GM19099 (cell line): ENCODE data around the gene PDE1A.

Experiments used
- POLR2A ChIP-seq: IDR thresholded peaks from 3 replicates; pipeline ENCODE4 v1.6.1; 2011; ENCODE audit warnings: low read depth; ENCODE audit not compliant: insufficient read length; ENCODE audit errors: extremely low read depth

The PDE1A gene

GRCh38 chr2:182426918-182427240 lies at the start of gene PDE1A:
TSS of gene PDE1A (minus strand) at chr2:182427036.
- no peak for TF ChIP-seq POLR2A

- TF ChIP-seq POLR2A: no peak
Measured at GRCh38 chr2:182473635-182474034, 46.8 kb upstream of the PDE1A start.

- no peak for TF ChIP-seq POLR2A
Measured at GRCh38 chr2:182463760-182464159, 36.9 kb upstream of the PDE1A start.

DNA sequence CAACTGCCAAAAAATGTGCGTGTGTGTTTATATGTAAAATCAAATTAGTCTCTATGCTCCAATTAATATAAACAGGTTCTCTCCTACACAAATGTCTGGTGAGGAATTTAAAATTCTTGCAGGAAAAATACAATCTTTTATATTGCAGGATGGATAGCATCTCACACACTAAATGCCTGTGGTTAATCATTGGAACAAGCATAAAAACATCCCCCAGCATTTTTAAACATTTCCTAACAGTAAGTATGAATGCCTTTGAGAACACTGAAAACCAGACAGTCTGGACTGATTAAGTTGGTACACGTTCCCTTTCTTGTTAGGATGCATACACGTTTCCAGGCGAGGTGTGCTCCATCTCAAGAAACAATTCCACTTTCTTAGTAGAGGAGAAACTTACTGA lies 29.9 kb upstream of the PDE1A start:
- no peak for TF ChIP-seq POLR2A

DNA sequence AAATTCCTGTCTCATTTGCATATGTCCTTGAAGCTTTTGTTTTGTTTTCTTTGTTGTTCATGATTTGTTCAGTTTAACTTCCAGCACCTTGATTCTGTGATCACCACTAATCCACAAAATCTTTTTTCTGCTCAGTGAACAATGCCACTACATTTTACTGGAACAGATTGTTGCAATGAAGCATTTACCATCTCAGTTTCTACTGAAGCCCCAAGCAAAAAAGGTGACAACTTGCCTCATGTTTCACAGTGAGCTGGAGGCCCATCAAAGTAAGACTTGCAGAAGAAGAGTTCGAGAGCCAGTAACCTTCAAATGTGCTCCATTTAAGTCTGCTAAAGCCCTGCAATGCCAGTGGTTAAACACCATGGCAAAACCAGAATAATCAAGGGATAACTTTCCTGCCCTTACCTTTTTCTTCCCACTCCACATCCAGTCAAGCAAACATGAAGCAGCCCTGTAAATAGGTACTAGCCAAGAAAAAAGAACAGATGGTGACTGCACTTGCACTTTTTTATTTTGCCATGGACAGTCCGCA lies 25.7 kb upstream of the PDE1A start:
- TF ChIP-seq POLR2A: no peak

- TF ChIP-seq POLR2A: no peak
Measured at GRCh38 chr2:182448371-182448770, 21.5 kb upstream of the PDE1A start.

DNA sequence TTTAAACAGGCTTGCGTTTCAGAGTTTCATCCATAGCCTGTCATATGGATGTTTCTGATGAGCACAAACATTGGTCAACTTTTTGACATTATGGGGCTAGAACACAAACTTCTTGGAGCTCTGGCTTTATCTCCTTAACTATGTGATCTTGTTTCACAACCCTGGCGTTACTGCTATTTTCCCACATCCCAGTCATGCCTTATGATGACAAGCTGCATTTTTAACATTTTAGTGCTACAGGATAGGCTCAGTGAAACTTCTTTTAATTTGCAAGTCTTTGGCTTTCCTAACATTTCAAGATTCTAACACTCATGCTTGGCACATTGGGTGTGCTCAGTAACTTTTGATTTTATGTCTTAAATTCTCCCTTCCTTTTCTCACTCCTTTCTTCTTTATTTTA lies 21.0 kb upstream of the PDE1A start:
- TF ChIP-seq POLR2A: no peak

DNA sequence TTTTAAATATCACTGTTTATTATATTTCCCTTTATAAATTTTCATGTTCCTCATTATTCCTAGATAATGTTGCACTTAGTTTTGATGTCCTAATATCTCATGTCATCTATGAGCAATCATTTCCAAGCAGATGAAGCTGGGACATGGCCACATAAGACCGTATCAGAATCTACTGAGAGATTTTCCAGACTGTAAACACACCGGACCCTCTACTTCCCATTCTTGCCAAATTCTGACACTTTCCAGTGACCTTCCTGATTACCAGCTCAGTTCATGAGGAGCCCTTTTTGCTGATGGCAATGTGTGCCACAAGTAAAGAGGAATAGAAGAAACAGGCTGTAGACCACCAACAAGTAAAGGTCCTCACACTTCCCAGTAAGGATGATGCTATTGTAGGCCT lies 20.3 kb upstream of the PDE1A start:
- TF ChIP-seq POLR2A: no peak

GRCh38 chr2:182446087-182446486 lies 19.3 kb upstream of the PDE1A start:
- no peak for TF ChIP-seq POLR2A

DNA sequence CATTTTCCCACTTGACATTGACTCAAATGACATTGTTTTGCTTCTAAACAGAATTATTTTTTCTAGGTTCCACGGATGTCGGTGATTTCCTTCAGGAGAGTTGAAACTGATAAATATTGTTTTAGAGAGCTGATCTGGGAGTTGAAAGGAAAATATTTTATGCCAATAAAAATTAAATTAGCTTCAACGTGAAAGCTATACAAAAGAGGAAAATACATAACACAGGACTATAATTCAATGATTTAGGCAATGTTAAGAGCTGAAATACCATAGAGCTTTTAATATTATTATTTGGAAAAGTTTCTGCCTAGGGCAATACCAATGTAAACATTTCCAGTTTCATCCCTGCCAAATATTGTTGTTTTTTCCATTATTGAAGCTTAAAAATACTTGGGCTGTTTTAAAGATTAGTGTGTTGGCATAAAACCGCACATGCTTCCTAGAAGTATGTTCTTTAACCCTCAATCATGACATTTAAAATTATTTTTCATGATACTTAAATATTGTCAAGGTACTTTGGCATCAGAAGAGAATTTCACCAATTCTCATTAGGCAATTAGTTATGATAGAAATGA lies 18.6 kb upstream of the PDE1A start:
- no peak for TF ChIP-seq POLR2A

GRCh38 chr2:182444806-182445205 lies 18.0 kb upstream of the PDE1A start:
- TF ChIP-seq POLR2A: no peak

- no peak for TF ChIP-seq POLR2A
Measured at GRCh38 chr2:182444170-182444569, 17.3 kb upstream of the PDE1A start.

GRCh38 chr2:182436252-182436651 lies 9.4 kb upstream of the PDE1A start:
- TF ChIP-seq POLR2A: no peak

- TF ChIP-seq POLR2A: no peak
Measured at GRCh38 chr2:182435754-182436153, 8.9 kb upstream of the PDE1A start.

DNA sequence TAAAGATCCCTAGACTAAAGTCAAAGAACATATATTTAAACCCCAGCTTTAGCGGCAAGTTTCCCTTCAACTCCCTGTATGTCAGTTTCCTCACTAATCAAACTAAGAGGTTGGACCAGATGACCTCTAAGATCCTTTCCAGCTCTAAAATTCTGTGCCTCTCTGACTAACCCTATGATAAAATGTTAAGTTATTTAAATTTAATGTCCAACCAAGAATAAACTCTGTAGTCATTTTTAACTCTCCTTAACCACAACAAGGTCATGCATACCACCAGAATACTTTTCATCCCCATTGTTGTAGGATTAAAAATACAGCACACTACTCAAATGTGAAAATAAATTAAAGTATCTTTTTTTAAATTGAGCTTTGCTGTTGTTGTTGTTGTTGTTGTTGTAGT lies 5.2 kb upstream of the PDE1A start:
- TF ChIP-seq POLR2A: no peak

- TF ChIP-seq POLR2A: no peak
Measured at GRCh38 chr2:182428476-182428875, 1.6 kb upstream of the PDE1A start.

DNA sequence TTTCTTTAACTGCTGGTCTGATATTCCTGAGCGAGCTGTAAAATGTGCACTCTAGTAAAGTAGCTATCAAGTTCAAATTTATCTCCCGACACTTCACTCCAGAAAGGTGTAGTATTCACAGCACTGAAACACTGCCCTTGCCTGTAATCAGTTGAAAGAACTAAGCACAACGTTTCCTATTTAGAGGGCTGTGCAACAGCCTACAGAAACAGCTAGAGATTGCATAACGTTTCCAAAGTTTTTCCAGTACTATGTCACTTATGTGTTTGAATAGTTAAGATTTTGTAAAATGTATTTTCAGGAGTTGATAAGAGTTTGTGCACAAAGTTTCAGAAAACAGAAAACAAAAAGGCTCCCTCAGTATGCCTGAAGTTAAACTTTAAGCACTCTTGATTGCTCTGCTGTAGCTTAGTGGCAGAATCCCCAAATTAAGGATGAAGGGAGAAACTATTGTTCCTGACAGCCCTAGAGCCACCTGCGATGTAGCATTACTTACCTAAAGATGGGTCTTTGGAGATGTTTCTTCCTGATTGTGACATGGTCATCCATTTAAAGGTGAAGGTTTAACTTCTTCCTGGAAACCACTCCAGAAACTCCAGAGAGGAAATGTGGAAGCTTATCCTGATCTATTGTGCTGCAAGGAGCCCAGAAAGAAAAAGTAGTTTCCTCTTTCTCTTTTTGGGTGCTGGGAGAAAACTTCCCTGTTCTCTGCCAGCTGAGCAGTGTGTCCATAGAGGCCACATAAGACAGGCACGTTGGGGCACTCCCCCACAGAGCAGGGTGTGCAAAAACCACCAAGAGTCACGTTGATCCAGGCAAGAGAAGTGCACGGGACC lies 536 bp downstream of the PDE1A start:
- no peak for TF ChIP-seq POLR2A

DNA sequence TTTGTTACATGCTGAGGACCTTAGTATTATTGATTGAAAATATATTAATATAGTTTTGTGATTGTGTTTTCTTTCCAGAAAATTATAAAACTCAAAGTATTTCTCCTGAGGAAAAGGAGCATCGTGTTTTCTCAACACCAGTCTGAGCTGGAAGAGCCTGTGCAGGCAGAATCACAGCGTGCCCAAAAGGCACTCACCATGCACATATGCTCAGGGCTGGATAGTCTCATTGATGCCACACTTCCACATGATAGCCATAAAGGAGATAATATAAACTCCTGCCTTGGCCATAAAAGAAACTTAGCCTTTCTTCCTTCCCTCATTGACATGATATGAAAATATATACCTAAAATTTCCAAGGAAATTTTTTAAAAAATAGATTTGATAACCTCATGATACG lies 4.0 kb downstream of the PDE1A start:
- TF ChIP-seq POLR2A: no peak
